Stimulated activated CD4-positive, alpha-beta T cell treated with anti-CD3 and anti-CD28 coated beads, Interleukin-4, amount 100 ng/mL, for 48 hours (primary cell): ENCODE results near the gene RPS6KA1.

Experiments used
- DNase-seq, 2 donors: peaks; one replicate each; pipeline ENCODE4 v3.0.0-alpha.2; 2020; ENCODE audit warnings: low read depth in 2 of 2

Gene RPS6KA1

DNA sequence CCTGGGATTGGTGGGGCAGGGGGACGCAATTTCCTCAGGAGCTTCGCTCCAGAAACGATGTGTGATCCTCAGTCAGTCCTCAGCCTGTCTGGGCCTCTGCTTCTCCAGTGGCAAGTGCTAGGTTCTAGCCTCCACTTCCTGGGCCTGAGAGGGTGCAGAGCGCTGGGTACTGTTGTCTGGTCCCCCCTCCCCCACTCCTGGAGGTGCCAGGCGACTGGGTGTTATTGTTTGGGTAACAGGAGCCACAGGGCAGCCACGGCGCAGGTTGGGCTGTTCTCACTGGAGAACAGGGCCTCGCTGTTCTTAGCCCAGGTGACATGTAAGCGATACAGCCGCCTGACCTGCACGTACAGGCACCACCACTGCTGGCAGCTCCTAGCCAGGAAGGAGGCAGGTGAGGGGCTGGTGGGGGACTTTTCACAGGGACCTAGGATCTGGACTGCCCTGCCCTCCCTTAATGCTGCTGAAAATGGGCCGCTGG is 2.1 kb downstream of the RPS6KA1 start:
- no peak for DNase-seq

DNA sequence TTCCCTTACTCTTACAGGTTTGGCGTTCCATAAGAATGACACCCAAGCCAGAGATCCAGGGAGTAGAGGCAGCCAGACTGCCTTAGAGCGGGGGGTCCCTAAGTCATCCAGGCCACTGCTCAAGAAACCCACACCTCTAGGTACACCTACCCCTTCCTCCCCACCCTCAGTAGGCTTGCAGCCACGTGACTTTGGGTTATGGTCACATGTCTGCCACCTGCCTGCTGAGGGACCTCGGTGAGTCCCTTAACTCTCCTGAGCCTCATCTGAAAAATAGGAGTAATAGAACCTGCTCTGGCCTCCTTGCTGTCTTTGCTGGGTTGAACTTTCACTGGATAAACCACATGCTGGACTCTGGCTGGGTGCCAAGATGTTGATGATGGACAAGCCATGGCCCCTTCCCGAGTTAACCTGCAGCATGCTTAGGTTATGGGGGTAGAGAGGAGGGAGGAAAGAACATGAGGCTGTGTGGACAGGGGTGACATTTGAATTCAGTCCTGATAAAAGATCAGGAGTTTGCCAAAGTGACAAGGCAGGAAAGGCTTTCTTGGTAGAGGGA is 4.5 kb downstream of the RPS6KA1 start:
- DNase-seq, result no peak

DNA sequence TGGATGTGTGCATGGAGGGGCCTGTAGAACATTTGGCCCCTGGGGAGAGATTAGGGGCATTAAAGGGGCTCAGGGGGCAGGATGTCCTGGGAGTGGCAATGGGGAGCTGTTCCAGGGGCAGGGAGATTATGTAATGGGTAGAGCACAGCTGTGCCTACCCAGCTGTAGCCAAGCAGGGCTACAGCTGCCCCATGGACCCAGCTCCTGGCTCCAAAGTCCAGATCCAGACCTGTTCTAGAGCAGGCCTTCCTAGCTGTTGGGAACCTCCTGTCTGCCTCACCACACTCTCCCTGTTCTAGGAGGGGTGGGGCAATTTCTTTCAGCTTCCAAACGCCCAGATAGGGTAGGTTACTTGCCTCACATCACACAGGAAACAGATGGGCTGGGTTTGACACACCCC is 5.6 kb downstream of the RPS6KA1 start:
- no peak for DNase-seq

DNA sequence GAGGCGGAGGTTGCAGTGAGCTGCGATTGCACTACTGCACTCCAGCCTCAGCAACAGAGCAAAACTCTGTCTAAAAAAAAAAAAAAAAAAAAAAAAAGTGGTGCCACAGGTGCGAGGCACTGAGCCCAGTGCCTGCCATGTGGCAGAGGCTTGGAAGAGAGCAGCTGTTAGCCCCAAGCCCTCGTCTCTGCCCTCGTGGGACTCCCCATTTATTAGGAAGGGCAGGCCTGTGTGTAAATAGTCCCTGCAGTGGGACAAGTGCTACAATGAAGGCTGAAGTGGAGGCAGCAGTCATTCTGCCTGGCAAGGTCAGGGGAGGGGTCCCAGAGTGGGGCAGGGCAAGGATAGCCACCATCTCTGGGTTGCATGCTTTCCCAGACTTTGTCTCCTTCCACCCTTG is 6.5 kb downstream of the RPS6KA1 start:
- DNase-seq, result no peak

DNA sequence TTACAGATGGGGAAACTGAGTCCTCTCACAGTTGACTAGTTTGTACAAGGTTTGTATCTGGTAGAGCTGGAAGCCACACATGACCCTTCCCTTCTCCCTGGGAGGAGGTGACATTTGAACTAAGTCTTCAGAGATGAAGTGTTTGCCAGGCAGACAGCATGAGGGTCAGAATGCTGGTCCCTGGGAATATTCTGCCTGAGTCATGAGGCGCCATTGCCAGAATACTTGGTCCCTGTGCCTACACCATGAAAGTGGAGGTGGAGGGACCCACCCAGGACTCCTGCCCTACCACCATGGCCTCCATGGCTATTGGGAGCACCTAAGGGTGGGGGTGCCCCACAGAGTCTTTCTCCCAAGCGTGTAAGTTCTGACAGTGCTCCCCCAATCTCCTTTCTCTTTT is 7.0 kb downstream of the RPS6KA1 start:
- no peak for DNase-seq

DNA sequence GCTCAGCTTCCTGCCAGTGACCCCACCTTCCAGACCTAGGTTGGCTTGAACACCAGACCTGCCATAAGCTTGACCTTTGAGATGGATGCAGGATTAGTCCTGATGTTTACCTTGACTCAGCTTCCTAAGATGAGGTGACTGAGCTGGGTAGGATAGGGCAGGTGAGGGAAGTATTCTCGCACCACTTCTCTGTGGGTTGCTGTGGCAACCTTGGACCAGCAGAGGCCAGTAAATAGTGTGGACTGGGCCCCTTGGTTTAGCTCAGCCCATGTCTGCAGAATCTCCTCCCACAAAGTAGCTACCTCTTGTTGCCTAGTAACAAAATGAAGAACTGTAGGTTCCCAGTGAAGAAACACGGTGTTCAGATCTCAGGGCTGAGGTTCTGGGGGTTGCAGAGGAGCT is 8.4 kb downstream of the RPS6KA1 start:
- no peak for DNase-seq

DNA sequence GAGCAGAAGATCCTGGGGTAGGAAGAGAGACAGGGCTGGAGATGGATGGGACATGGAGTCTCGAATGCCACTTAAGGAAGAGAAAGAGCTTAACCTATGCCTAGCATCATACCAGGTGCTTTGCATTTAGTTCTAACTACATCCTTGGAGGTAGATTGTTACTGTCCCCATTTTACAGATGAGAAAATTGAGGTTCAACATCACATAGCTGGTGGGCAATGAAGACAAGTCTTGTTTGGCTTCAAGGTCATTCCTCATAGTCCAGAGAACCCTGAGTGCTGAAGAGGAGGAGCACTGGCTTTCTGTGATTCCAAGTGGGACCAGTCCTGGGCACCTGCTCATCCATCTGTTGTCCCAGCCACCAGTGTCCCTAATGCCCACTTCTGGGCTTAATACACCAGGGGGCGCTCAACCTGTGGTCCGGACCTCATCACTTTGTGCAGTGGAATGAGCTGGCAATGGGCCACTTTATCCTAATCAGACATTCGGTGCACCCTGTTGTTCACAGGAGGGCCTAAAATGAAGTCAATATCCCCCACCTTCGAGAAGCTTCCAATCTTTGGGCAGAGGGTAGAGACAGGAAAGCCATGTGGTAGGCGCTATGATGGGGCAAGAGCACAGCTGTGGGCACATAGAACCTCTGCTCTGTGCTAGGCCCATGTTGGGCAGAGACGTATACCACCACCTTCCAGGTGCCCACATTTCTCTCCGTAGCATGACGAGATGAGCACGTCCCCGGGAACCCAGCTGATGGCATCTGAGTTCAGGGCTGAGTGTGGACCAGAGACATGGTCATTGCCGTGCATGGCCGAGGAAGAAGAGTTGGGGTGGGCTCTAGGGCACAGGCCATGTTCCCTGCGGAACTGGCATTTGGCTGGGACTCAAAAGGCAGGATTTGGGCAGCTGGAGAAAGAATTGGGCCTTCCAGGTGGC is 9.2 kb downstream of the RPS6KA1 start:
- DNase-seq, result peak; percentile 40 to 56

DNA sequence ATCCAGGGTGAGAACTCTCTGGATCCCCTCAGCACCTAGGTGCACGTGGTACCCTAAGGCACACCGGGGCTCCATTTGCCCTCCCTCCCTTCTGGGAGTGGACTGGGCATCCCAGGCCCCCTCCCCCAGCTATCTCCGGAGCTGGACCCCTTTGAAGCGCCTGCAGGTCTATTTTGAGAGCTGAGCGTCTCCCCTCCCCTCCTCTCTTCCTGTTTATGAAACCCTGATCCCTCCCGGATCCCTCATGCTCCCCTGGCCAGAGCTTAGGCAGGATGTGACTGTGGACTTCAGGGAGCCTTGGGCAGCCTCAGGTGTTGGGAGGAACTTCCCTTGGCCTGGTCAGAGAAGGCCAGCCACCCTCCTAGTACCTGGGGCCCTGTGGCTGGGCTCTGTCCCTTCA is 10.2 kb downstream of the RPS6KA1 start:
- DNase-seq, result no peak

DNA sequence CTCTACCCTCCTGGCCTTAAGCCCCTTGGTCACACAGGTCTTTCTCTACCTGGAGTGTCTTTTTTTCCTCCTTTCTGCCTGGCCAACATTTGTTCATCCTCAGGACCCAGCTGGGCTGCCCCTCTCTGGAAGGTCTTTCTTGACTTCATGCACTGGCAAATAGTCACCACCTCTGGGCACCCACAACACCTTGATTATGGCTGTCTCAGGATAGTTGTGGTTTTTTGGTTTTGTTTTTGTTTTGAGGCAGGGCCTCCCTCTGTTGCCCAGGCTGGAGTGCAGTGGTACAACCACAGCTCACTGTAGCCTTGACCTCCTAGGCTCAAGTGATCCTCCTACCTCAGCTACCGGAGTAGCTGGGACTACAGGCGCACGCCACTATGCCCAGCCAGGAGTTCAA is 10.8 kb downstream of the RPS6KA1 start:
- DNase-seq, result no peak

DNA sequence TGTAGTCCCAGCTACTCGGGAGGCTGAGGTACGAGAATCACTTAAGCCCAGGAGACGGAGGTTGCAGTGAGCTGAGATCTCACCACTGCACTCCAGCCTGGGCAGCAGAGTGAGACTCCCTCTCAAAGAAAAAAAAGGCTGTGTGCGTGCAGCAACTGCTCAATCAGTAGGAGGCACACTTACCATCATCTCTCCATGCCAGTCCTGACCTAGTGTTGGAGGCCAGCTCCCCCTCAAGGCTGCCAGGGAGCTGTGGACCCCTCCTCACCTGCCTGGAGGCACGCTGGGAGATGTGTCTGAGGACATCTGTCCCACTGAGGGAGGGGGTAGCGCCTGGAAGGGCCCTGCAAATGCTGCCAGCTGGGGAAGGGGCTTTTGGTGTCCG is 11.9 kb downstream of the RPS6KA1 start:
- DNase-seq, result no peak

DNA sequence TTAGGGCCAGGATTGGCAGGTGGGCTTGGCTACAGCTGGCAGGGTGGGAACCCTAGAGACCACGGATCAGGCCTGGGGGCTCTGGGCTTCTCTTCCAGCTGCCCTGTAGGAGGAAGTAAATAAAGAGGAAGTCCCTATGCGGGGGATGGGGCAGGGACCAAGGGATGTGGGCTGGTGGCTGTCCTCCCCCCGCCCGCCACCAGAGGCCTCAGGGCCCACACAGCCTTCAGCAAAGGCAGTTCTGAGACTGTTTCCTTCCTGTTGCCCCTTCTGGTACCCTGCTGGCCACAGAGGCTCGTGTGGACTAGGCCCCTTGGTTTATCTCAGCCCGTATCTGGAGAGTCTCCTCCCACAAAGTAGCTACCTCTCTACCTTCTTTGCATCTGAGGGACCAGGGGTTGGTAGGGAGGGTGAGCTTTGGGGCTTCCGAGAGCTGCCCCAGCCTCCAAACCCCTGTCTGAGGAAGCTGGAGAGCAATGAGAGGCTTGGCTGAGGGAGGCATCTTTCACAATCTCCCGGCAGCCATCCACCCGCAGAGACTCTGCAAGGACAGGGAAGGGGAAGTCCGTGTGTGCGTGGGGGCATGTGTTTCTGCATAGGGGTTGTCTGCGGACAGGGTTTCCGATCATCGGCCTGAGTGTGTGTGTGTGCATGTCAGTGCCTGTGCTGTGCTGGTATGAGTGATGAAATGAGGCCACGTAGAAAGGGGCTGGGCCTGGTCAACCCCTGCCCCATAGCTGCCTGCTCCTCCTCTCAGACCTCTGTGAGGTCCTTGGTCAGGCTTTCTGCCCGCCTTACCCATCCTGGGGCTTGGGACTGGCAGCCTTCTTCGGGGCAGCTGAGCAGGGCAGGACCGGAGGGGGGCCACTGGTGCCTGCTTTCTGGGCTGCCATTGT is 12.5 kb downstream of the RPS6KA1 start:
- peak; percentile 61 to 84 for DNase-seq

DNA sequence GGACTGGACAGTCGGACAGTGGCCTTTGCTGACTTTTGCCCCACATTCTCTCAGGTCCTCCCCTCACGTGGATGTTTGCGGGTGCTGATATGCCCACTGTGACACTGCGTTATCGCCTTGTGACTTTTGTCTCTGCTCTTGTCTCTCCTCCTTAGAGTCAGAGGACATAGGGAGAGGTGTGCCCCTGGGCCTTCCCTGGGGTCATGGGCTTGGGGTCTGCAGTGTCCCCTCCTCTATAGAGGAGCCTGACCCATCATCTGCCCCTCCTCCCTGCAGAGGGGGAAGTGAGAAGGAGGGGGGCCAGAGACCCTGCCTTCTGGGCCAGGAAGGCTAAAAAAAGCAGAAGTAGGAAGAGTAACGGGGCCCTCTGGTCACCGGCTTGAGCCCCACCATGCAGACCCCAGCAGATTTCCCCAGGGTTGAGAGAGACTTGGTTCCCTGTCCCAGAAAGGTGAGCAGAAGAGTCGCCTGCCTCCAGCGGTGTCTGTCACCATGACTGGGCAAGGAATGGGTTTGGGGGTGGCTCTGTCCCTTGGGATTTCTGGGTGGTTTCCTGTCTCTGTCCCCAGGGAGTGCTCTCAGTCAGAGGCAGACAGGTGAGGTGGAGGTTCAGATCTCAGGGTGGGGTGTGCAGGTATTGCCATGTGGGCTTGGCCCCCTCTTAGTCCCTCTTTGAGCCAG is 13.3 kb downstream of the RPS6KA1 start:
- DNase-seq, result no peak

DNA sequence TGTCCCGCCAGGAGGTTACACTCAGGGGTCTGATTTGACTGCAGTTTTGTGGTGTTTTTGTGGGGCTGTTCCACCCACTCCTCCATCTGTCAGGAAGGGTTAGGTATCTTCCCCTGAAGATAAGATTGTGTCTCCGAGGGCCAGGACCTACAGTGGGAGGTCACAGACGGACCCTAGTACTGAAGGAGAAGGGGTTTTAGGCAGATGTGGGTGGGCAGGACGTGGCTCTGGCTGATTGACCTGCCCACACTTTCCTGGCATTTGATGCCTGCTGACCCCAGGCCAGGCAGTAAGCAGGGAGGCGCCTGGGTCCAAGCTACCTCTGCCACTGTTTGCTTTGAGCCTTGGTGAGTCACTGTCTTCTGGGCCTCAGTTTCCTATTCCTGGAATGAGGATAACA is 13.9 kb downstream of the RPS6KA1 start:
- DNase-seq, result no peak

DNA sequence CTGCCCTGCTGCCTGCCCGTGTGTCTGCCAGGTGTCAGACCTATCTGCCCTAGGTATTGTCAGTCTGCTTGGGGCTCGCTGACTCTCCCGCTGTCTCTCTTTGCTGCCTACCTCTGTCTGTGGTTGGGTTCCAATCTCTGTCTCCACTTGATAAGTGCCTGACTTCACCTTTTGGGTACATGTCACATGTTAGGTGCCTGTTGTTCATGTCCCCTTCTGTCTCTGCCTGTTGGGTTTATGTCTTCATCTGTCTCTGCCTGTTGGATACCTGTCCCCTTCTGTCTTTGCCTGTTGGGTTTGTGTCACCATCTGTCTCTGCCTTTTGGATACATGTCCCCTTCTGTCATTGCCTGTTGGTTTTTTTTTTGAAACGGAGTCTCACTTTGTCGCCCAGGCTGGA is 14.6 kb downstream of the RPS6KA1 start:
- no peak for DNase-seq

DNA sequence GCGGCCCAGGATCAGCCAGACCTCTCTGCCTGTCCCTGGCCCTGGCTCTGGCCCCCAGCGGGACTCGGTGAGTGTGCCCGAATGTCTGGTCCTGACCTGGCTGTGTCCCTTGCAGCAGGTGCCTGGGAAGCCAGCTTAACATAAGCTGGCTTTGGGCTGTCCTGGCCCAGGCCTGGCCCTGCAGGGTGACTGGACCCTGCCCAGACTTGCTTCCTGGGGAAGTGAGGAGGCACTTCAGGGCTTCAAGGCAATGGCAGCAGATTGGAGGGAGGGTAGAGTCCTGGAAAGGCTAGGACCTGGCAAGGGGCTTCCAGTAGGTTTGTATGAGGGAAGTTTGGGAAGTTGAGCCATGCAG is 16.4 kb downstream of the RPS6KA1 start:
- DNase-seq, result no peak

DNA sequence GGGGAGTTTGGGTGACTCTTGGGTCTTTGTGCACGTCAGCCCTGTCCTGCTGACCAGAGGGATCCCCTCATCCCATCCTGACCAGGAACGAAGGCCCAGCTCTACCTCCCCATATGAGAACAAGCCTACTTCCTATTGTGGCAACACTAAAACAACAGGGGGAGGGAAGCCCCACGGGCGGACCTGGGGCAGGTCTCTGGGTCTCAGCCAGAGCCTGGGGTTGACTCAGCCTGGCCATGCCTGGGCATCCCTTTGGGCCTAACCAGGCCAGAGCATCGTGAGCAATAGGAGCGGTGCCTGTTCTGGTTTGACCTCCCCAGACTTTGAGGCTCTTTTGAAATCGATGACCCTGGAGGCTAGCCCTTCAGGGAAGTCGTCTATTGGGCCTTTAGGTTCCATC is 16.8 kb downstream of the RPS6KA1 start:
- no peak for DNase-seq

DNA sequence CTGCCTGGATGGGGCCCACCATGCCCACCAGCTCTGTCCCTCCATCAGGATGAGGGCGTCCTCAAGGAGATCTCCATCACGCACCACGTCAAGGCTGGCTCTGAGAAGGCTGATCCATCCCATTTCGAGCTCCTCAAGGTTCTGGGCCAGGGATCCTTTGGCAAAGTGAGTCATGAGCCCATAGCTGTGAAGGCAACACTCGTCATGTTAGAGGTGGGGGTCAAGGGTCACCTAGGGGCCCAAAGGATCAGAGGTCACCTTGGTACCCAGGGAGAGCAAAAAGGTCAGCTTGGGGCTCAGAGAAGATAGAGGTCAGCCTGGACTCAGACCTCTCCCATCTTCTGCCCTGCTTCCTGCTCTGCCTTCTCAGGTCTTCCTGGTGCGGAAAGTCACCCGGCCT is 17.3 kb downstream of the RPS6KA1 start:
- DNase-seq, result no peak

DNA sequence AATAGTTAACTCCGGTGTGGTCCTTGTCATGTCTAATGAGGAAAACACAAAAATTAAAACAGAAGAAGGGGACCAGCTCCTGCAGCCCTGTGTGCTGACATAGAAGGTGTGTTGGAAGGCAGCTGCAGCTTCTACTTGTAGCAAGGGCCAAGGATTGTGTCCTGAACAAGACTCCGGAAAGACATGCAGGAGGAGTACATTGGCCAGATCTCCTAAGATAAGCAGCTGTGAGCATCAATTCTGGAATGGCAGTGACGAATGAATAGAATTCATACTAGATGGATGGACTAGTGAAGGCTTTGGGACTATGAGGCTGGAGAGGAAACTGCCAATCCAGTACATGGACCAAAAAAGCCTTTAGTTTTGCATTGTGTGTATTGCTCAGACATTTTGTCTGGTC is 19.3 kb downstream of the RPS6KA1 start:
- DNase-seq, result no peak

DNA sequence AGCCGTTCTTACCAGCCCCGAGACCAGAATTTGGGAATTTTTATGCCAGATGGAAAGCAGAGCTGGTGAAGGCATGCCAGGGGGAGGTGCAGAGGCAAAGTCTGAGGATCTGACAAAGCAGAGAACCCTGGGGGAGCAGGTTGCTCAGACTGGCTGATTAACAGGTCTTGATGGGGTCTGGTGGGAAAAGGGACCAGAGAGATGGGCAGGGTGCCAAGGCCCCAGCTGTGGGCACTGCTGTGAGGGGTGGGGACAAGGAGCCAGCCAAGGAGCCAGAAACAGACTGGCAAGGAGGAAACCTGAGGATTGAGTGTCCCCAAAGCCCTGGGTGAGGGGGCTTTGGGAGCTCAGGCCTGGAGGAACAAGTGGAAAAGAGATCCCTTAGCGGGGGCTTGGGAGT is 21.4 kb downstream of the RPS6KA1 start:
- no peak for DNase-seq

DNA sequence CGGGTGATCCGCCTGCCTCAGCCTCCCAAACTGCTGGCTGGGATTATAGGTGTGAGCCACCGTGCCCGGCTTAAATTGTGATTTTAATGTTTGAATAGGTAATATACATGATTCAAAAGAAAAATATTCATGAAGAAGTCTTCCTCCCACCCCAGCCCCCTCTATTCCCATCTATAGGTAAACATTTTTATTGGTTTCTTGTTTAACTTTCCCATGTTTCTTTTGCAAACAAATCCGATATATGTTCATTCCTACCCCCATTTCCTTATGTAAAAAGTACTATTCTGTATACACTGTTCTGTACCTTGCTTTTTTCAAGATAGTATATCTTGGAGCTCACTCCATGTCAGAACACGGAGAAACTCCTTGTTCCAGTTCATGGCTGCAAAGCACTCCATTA is 23.2 kb downstream of the RPS6KA1 start:
- no peak for DNase-seq

DNA sequence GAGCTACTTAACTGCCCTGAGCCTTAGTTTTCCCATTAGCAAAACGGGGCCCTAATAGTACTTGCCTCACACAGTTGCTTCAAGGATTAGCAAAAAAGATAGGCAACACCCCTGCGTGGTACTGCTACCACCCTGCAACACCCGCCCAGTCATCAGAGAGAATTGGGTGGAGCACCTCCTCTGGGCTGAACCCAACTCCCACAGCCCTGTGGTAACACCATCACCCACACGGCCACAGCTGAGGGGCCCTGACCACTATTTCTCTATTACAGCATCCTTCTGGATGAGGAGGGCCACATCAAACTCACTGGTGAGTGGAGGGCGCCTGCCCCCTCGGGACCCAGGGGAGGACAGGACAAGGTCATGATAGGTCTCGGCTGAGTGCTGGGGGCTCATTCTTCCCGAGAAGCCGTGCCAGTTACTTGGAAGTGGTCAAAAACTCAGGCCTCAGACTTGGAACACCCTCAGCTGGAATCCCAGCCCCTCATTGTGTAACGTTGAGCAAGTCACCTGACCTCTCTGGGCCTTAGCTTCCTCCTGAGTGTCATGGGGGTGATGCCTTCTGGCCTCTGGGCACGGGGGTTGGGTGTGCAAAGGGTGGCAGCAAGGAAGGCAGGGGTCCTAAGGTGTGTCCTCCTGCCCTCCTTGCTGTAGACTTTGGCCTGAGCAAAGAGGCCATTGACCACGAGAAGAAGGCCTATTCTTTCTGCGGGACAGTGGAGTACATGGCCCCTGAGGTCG is 24.6 kb downstream of the RPS6KA1 start:
- DNase-seq, result no peak
